Fibroblast of skin of right biceps (primary cell): ENCODE data around the gene SLC46A3.

Experiments used
- DNase-seq: peaks from one replicate; pipeline ENCODE4 v3.0.0-alpha.2; 2013

SLC46A3 gene

GRCh38 chr13:28679628-28680027 is 39.1 kb downstream of the SLC46A3 start:
- peak; percentile 19 for DNase-seq

- peak; percentile 8 for DNase-seq
These were observed 40.0 kb downstream of the SLC46A3 start for GRCh38 chr13:28678809-28679208.

- DNase-seq, result no peak
These were observed 47.5 kb downstream of the SLC46A3 start for GRCh38 chr13:28671126-28671792.

DNA sequence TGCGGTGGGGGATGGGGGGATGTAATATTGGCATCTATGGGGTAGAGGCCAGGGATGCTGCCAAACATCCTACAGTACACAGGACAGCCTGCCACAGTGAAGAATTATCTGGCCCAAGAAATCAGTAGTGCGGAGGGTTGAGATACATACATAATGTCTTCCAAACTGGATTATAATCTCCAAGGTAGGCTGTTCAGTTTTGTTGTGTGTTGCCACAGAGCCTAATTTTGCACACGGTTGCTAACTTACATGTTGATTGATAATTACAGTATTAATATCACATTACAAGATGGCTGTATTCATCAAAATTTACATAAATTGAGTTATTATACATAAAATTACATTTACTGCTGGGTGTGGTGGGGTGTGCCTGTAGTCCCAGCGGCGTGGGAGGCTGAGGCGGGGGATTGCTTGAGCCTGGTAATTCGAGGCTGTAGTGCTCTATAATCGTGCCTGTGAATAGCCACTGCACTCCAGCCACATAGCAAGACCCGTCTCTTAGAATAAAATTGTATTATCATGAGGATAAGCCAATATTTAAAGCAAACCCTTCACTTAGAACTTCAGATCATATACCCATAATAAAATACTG is 51.8 kb downstream of the SLC46A3 start:
- no peak for DNase-seq

DNA sequence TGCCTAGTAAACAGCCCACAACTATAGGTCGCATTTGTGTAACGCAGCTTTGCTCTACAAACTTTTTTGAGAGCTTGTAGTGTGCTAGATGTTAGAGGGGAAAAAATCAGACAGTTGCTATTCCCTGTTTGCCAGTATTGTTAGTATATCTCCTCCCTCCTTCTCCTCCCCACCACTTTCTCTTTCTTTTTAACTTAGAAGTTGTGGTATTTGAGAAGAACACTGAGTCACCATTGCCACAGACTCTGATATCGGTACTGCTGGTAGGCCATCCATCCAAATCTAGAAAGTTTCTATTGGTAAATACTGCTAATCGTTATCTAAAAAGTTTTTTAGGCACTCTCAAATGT is 59.2 kb downstream of the SLC46A3 start:
- peak; percentile 49 for DNase-seq

DNA sequence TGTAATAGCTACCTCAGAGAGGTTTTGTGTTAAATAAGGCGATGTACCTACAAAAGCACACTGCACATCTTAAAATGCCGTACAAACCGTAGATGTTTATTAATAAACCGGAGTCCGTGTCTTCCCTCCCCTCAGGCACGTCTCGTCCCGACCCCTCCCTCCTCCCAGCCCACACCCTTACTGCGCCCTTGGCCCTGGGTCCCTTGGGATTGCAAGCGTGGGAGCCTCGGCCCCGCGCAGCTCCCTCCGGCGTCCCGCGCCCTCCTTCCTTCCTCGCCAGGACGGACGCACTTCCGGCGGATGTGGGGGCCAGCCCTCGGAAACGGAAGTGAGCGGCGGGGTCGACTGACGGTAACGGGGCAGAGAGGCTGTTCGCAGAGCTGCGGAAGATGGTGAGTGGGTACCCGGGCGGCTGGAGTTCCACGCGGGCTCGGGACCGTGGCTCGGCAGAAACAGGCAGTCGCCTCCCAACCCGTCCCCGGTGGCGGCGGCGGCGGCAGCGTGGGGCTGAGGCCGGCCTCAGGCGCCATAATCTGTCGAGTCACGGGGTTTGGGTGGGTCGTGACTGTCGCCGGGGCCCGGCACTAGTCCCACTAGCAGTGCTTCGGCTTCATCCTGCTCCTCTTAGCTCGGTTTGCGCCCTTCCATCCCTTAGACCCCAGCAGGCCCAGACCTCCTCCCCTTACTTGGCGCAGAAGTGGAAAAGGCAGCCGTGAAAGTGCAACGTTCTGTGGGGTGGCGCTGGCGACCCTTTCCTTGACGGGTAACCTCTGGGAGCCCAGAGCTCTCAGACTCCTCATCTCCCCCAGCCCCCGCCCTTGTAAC is 59.8 kb downstream of the SLC46A3 start, which contains the start of gene POMP:
Gene POMP (plus strand): TSS at position 335 of the 825 bp plus-strand sequence. CDS start 55 bp downstream, at position 390.
- DNase-seq, result peak; percentile 93

- no peak for DNase-seq
These were observed 60.3 kb downstream of the SLC46A3 start for GRCh38 chr13:28658539-28658795.

- peak; percentile 34 for DNase-seq
These were observed 60.8 kb downstream of the SLC46A3 start for GRCh38 chr13:28657784-28658538.

GRCh38 chr13:28655561-28655960 is 63.2 kb downstream of the SLC46A3 start:
- peak; percentile 73 for DNase-seq

GRCh38 chr13:28654276-28654675 is 64.5 kb downstream of the SLC46A3 start:
- peak; percentile 38 for DNase-seq

DNA sequence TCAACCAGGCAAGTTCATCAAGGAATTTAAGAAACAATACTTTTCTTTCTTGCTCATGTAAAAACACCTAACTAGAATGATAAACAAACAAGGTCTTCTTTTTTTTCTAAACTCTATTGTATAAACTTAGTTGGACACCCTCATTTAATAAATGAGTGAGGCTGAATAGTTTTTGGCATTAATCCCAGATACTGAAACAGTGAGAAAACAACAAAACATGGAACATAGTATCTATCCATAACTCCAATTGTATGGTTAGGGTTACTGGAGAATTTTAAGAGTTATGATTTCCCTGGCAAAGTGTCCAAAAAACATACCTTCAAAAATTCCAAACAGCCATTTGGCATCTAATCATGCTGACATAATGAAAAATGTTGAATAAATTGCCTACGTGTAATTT is 65.7 kb downstream of the SLC46A3 start:
- DNase-seq, result peak; percentile 19

DNA sequence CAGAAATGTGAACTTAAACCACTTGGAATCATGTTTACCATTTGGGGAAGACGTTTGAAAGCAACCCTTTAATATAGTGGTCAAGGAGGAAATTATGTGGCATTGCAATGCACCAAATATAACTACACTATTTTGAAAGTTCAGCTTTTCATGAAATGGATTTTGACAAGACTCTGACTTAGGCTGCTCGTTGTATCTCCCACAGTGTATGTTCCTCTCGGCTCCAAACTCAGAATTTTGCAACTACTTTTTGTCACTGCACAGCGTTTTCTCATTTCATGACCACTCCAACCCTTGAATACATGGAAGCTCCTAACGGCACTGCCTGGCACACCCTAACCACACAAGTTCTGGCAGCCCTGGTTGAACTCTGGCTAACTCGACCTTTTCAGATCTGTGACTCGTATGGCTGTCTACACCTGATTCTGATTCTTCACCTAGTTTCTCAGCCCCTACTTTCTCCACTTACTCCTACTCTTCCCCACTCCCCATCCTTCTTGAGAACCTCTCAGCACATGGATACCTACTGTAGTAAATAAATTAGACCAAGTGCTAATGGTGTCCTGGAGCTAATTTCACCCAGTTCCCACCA is 66.9 kb downstream of the SLC46A3 start:
- no peak for DNase-seq

DNA sequence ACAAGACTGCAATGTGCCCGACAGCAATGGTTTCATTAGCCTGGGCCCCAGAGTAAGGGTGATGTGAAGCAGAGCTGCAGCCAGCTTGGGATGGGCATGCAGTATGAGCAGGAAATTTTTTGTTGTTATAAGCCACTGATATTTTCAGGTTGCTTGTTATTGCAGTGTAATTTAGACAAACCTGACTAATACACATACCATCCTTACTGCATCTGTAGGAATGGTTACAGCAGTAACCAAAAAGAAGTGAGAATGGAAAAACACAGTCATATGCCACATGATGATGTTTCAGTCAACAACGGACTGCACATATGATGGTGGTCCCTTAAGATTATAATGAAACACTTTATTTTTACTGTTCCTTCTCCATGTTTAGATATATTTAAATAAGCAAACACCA is 68.5 kb downstream of the SLC46A3 start:
- no peak for DNase-seq
